Measurements from ENCODE around the gene PFDN2.

- TF ChIP-seq EZH2phosphoT487 (IDR thresholded peaks at IDR 0.05; ENCODE audit: insufficient read depth, low read depth) (no peak), EZH2 (IDR thresholded peaks at IDR 0.05; ENCODE audit: insufficient read depth, poor library complexity, severe bottlenecking) (no peak)
These were observed 20.6 kb upstream of the PFDN2 start for GRCh38 chr1:161138431-161138830.
